Inflammatory macrophage (primary cell): Measurements from ENCODE around the gene CABP7.

ENCODE experiments used
- DNase-seq, 2 donors: peaks; one replicate each; pipeline ENCODE4 v3.0.0-alpha.2; 2020 to 2022

Gene CABP7

DNA sequence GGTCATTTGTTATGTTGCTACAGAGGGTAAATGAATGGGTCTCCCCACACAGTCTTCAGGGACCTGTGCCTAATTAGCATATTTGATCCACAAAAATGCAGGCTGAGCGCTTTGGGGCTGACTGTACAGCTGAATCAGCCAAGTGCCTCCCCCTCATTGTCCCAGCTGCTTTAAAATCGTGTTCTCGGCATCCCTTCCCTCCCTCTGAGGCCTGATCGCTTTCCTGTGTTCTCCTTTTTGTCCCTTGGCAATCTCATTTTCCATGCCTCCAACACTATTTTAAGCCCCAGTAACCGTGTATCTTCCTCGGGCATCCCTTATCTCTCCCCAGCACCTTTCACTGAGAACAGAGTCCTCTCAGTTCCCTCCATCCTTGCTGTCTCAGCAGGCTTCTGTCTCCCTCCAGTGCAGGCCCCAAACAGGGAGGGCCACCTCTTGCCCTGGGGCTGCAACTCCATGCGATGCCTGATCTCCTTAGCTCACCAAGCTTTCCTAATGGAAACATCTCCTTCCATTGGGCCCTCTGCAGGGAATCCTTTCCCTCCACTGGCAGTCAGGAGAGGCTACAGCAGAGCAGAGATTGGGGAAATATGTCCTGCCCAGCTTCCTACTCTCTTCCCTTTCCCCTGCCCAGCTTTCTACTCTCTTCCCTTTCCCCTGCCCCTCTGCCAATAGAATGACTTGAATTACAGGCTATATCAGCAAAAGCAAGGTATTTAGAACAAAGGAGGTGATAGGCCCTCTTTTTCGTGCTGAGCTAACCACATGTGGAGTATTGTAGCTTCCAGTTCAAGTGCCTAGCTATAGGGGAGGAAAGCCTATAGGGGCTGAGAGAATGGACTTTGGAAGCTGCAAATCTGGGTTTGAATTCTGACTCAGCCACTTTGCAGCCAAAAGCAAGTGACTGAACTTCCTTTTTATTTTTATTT is 61.2 kb downstream of the CABP7 start:
- no peak for DNase-seq
